Prostate gland (tissue), 2 donors: ENCODE data around the gene EPGN. TPM values are rescaled to one million over a fixed set of nuclear protein-coding genes. Genes with fewer than 3 reads are reported as not detected.

Experiments
- DNase-seq: peaks from one replicate; pipeline ENCODE4 v3.0.0-alpha.2; 2019; ENCODE audit warnings: low spot score
- H3K27ac ChIP-seq, 2 donors: fragments of 200-600 bp; sonication (generic); 2 replicates each; pipeline ENCODE4 v1.5.1; 2017 to 2019
- H3K27me3 ChIP-seq: fragments of 200-600 bp; sonication (generic); replicated peaks from 2 replicates; pipeline ENCODE4 v1.5.1; 2019; ENCODE audit not compliant: insufficient read depth
- H3K36me3 ChIP-seq, 2 donors: fragments of 200-600 bp; sonication (generic); 1 replicate in 1 of 2; 2 replicates in 1 of 2; pipeline versions ENCODE4 v1.5.1 to v1.8.1; 2017 to 2019
- H3K4me1 ChIP-seq: fragments of 200-600 bp; sonication (generic); replicated peaks from 2 replicates; pipeline ENCODE4 v1.5.1; 2019
- H3K4me3 ChIP-seq, 2 donors: fragments of 200-600 bp; sonication (generic); 2 replicates each; pipeline ENCODE4 v1.5.1; 2017 to 2019
- H3K9me3 ChIP-seq: fragments of 200-600 bp; sonication (generic); 2 replicates; pipeline ENCODE4 v1.5.1; 2017
- POLR2A ChIP-seq: fragments of 450-650 bp; IDR thresholded peaks from one replicate; pipeline ENCODE4 v1.6.1; 2016; ENCODE audit warnings: antibody characterized with exemption, mild to moderate bottlenecking
- POLR2AphosphoS5 ChIP-seq: sonication (generic); formaldehyde crosslinking; IDR thresholded peaks from one replicate; pipeline ENCODE4 v1.6.1; 2017; ENCODE audit warnings: antibody characterized with exemption
- WGBS: methylation state at CpG from one replicate; pipeline ENCODE4 v1.1.5; 2018; 5-methylcytosine and 5-hydroxymethylcytosine counted together
- intact Hi-C: fragments of 100-400 bp; cut with DNase I; formaldehyde crosslinking; loops from one replicate; pipeline ENCODE4 v1.14.2; 2022
- total RNA-seq, 2 donors: library from RNA; depleted of rRNA; stranded (reverse); fragments of >200 nt; gene quantifications; one replicate each; pipeline ENCODE4 v1.1.0, GENCODE V29; 2016
- TF ChIP-seq, protein P1 (sequence below), 4 experiments: fragments of 200-600 bp in 2 of 4; fragments of 450-650 bp in 2 of 4; sonication (generic) in 2 of 4; IDR thresholded peaks; 1 replicate in 3 of 4; 2 replicates in 1 of 4; pipeline ENCODE4 v1.5.1; 2016 to 2019; ENCODE audit warnings: antibody characterized with exemption in 4 of 4, mild to moderate bottlenecking in 2 of 4, moderate library complexity in 2 of 4

The EPGN gene
- total RNA-seq, 2 donors from 2014 or later, result not detected

DNA sequence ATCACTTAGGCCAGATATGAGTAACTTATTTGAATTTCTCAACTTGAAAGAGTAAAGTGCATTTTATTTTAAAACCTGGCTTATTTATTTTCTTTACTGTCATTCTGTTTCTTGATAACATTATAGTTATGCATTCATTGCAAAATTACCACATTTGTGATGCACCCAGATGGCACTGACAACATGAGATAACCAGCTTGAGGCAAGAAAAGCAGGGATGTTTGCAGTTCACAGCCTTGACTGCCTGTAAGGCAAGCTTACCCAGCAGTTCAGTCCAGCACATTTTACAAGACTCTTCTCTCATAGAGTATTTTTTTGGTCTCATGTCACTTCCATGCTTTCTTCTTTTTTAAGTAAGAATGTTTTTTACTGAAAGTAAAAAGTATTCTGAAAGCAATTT lies 25.3 kb upstream of the EPGN start:
- no peaks in the 10 kb centered on the region for H3K27me3 ChIP-seq
- H3K27ac ChIP-seq, result no peak overlapping the region
- H3K36me3 ChIP-seq, result no peaks in the 10 kb centered on the region
- TF ChIP-seq, protein P1, sequence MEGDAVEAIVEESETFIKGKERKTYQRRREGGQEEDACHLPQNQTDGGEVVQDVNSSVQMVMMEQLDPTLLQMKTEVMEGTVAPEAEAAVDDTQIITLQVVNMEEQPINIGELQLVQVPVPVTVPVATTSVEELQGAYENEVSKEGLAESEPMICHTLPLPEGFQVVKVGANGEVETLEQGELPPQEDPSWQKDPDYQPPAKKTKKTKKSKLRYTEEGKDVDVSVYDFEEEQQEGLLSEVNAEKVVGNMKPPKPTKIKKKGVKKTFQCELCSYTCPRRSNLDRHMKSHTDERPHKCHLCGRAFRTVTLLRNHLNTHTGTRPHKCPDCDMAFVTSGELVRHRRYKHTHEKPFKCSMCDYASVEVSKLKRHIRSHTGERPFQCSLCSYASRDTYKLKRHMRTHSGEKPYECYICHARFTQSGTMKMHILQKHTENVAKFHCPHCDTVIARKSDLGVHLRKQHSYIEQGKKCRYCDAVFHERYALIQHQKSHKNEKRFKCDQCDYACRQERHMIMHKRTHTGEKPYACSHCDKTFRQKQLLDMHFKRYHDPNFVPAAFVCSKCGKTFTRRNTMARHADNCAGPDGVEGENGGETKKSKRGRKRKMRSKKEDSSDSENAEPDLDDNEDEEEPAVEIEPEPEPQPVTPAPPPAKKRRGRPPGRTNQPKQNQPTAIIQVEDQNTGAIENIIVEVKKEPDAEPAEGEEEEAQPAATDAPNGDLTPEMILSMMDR (IDR thresholded peaks at IDR 0.05), result no peak
- TF ChIP-seq POLR2AphosphoS5, result no peak
- TF ChIP-seq POLR2A, result no peak
- no peak overlapping the region for H3K4me3 ChIP-seq
- DNase-seq, result no peak
- intact Hi-C loops, result no loop called here
- no peaks in the 10 kb centered on the region for H3K4me1 ChIP-seq
- H3K9me3 ChIP-seq, result no peaks in the 10 kb centered on the region

GRCh38 chr4:74283614-74284013 lies 24.7 kb upstream of the EPGN start:
- no peaks in the 10 kb centered on the region for H3K9me3 ChIP-seq
- no peaks in the 10 kb centered on the region for H3K4me1 ChIP-seq
- no peak overlapping the region for H3K4me3 ChIP-seq
- WGBS, result 22% methylated on average over 2 of the region's 2 CpGs
- TF ChIP-seq POLR2AphosphoS5, result no peak
- no peak for TF ChIP-seq POLR2A
- TF ChIP-seq, protein P1 (IDR thresholded peaks at IDR 0.05), result no peak
- H3K27ac ChIP-seq, result no peak overlapping the region
- no peaks in the 10 kb centered on the region for H3K27me3 ChIP-seq
- no peaks in the 10 kb centered on the region for H3K36me3 ChIP-seq
- DNase-seq, result peak; percentile 26
- intact Hi-C loops, result no loop called here

DNA sequence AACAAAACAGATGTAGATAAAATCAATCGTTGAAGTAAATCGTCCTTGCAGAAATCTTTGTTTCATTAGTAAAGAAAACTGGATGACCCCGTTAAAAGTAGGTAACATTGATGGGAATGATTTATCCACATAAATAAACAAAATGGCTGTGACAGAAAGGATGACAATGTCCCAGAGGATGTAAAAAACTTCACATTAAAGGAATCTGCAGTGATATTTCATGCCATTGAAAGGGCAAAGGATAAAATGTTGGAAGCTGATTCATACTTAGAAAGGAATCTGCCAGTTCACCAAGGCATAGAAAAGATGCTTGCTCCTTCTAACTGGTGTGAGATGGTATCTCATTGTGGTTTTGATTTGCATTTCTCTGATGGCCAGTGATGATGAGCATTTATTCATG lies 24.2 kb upstream of the EPGN start:
- Histone ChIP-seq H3K4me3 (no peak overlapping the region), H3K27me3 (no peaks in the 10 kb centered on the region), H3K9me3 (no peaks in the 10 kb centered on the region), H3K27ac (no peak overlapping the region), H3K36me3 (no peaks in the 10 kb centered on the region), H3K4me1 (no peaks in the 10 kb centered on the region)
- DNase-seq, result no peak
- intact Hi-C loops, result no loop called here
- TF ChIP-seq, protein P1 (IDR thresholded peaks at IDR 0.05), result no peak
- TF ChIP-seq POLR2AphosphoS5, result no peak
- TF ChIP-seq POLR2A, result no peak
- 18% methylated on average over 3 of the region's 3 CpGs for WGBS

DNA sequence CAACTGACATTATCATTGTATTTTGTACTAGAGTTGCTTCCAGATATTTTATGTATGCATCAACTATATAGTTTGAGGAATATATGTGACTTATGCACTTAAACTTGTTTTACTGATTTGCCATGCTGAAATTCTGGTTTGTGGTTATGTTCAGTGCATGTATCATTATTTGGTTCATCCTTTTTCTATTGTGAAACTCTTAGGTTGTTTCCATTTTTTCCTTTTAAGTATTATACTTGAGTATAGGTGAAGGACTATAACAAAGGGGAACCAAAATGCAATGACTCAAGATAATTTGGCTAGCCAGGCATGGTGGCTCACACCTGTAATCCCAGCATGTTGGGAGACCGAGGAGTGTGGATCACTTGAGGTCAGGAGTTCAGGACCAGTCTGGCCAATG lies 21.1 kb upstream of the EPGN start:
- Histone ChIP-seq H3K36me3 (no peaks in the 10 kb centered on the region), H3K4me3 (no peak overlapping the region), H3K27me3 (no peaks in the 10 kb centered on the region), H3K4me1 (no peaks in the 10 kb centered on the region), H3K27ac (no peak overlapping the region), H3K9me3 (no peaks in the 10 kb centered on the region)
- WGBS, result 100% methylated on average over 1 of the region's 1 CpG
- TF ChIP-seq POLR2AphosphoS5 (no peak), POLR2A (no peak)
- TF ChIP-seq, protein P1 (IDR thresholded peaks at IDR 0.05), result no peak
- intact Hi-C loops, result no loop called here
- DNase-seq, result no peak

- Histone ChIP-seq H3K9me3 (no peaks in the 10 kb centered on the region), H3K4me3 (no peak overlapping the region), H3K4me1 (no peaks in the 10 kb centered on the region), H3K27me3 (no peaks in the 10 kb centered on the region), H3K36me3 (no peaks in the 10 kb centered on the region), H3K27ac (no peak overlapping the region)
- DNase-seq, result no peak
- intact Hi-C loops, result no loop called here
- TF ChIP-seq, protein P1 (IDR thresholded peaks at IDR 0.05), result no peak
- TF ChIP-seq POLR2AphosphoS5 (no peak), POLR2A (no peak)
Observed at GRCh38 chr4:74287791-74288190, 20.5 kb upstream of the EPGN start.
